ENCODE data around the gene ITPK1.

Gene ITPK1

DNA sequence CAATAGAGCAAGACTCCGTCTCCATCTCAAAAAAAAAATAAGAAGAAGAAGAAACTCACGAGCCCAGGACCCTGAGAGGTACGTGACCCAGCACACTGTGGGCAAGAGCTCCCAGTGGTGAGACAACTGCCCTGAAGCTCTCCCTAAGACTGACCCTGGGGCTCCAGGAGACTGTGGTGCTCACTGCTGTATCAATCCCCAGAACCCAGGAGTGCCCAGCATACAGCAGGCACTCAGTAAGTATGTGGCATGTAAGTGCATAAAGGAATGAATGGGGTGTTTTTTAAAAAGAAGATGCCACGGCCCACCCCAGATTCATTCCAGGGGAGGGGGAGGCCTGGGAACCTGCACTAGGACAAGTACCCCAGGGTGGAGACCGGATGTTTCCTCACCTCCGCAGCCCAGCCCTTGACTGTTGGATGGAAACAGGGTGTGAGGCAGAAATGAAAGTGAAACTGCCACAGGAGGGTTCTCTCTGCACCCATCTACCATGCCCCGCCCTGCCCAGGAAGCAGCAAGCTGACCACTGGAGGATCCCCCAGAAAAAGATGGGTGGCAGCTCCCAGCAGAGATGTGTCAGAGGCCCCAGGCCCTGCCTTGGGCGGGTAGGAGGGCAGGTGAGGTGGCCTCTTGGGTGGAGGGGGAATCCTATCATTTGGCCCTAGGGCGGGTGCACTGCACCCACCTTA lies 12.2 kb downstream of the ITPK1 start:
- DNase-seq = no peak

- no peak for DNase-seq
Observed at GRCh38 chr14:93102141-93102540, 13.6 kb downstream of the ITPK1 start.

DNA sequence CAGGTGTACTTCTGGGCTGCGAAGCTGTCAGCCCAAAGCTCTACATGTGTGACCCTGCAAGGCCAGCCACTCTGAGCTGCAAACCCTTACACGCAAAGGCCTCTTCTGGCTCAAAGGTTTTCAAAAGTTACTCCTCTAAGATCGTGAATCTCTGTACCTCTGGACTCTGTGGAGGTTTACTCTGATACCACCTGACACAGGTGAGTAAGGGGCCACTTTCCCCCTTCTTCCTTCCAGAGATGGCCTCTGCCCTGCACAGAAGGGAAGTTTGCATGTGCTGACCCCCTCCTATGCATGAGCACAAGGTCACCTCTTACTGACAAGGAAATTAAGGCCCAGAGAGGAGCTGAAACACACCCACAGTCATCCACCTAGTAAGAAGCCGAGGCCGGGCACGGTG lies 14.5 kb downstream of the ITPK1 start:
- no peak for DNase-seq

- DNase-seq = peak; percentile 84
Observed at GRCh38 chr14:93100570-93100969, 15.2 kb downstream of the ITPK1 start.

- DNase-seq = no peak
Observed at GRCh38 chr14:93100100-93100499, 15.6 kb downstream of the ITPK1 start.

- DNase-seq = no peak
Observed at GRCh38 chr14:93099643-93100042, 16.1 kb downstream of the ITPK1 start.

- DNase-seq = no peak
Observed at GRCh38 chr14:93099196-93099595, 16.5 kb downstream of the ITPK1 start.

DNA sequence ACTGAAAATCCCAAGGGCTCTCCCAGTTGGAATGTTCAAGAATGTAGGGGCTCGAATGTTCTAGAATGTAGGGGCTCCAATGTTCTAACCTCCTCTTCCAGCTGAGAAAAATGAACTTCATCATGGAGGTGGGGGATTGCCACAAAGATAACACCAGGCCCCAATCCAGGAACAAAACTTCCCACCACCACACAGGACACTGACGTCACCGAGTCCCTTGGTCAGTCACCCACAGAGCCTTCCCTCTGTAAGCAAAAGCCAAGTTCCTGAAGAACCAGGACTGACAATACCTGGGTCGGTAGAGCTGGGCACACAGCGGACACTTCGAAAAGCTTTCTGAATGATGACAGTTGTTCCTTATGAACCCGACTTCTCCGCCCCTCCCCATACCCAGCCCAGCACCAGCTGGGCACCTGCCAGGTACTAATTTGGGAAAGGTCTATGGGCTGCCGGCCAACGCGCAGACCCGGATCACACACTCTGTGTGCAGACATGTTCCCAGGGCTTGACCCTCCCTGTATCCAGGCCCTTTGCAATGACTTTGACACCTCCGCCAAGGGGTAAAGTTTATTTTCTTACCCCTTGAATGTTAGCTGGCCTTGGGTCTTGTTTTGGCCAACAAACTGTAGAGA lies 18.9 kb downstream of the ITPK1 start:
- DNase-seq = no peak

- no peak for DNase-seq
Observed at GRCh38 chr14:93095742-93096510, 19.8 kb downstream of the ITPK1 start.

- DNase-seq = no peak
Observed at GRCh38 chr14:93094121-93094918, 21.4 kb downstream of the ITPK1 start.

DNA sequence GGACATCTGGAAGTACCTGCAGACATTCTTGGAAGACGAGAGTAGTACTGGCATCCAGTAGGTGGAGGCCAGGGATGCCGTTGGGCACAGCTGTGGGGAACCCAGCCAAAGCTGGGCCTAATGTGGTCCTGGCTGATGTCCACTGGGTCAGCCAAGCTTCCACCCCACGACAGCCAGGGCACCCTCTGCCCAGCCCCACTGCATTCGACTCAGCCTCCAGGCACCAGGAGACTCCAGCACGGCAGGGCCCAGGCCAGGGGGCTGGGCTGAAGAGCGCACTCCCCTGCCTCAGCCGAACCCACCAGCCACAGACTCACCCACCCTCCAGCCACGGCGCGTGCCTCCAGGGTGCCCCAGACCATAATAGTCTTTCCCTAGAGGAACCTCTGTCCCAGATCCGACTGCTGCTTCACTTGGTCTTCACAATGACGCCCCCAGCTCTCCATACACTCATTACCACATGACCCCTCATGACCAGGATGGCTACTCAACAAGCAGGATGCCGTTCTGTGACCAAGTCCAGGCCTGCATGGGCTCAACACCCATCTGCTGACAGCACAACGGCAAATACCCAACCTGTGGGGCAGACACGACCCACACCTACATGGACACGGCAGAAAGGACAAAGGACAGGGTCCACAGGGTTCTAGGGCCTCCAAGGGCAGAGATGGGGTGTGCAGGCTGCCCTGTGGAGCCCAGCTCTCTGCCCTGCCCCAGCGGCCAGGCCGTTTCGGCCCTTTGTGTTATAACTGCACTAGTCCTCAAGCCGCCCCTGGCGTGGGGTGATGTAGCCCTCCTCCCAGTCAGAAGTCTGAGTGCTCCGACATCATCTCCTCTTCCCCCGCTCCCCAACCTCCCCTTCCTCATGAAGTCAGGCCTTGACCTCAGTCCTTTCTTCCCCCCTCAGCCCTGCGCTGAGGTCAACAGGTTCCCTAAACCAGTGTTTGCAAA lies 22.8 kb downstream of the ITPK1 start:
- no peak for DNase-seq

GRCh38 chr14:93091666-93092065 lies 24.1 kb downstream of the ITPK1 start:
- no peak for DNase-seq

- peak; percentile 29 for DNase-seq
Observed at GRCh38 chr14:93090826-93091555, 24.7 kb downstream of the ITPK1 start.

DNA sequence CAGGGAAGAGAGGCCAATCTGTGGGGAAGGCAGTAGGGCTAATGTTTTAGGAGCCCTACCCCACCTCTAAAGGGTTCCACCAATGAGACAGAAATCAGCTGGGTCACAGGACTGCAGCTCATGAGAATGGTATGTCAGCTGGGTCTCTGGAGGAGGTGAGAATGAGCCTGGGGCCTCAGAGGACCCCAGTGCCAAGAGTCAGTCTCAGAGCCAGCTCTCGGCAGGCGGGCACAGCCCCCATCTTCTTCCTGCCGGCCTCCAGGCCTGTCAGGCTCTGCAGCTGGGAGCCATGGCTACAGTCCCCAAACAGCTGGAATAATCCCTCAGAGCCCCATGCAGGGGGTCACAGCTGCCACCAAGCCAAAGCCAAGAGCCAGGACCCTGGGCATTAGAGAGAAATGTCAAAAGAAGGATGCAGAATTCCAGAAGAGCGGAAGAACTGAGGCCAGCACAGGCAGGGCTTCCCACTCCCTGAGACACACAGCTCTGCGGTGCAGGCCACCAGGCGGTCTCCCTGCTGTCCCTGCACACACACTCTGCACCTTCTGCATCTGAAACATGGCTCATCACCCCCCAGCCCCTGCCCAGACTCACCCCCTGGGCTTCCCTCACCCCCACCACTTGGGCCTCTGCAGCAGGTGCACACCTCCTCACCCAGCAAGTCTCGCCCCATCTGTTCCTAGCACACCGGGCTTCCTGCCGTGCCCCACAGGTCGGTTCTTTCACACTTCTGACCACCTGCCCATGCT lies 26.0 kb downstream of the ITPK1 start:
- no peak for DNase-seq

DNA sequence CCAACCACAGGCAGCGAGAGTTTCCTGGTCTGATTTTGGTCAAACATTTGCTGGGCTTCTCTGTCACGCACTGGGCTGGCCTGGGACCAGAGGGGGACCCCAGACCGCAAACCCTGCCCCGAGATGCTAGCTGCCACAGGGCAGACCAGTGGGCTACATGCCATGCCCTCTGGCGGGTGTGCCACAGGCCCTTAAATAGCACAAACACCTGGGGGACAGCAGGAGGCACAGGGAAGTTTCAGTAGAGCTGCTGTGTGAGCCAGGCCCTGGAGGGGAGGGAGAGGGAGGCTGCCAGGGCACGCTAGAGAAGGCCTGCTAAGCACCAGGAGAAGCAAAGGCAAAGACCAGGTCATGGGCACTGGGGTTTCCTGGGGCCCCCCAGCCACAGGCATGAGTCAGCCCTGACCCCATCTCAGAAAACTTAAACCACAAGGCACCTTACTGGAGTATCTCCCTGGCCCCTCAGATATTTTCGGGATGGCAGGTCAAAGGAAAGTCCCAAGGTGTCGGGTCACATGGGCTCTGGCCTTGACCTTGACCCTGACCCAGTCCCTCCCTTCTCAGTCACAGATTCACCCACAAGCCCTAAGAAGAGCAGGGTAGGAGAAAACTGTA lies 29.2 kb downstream of the ITPK1 start:
- DNase-seq = no peak

DNA sequence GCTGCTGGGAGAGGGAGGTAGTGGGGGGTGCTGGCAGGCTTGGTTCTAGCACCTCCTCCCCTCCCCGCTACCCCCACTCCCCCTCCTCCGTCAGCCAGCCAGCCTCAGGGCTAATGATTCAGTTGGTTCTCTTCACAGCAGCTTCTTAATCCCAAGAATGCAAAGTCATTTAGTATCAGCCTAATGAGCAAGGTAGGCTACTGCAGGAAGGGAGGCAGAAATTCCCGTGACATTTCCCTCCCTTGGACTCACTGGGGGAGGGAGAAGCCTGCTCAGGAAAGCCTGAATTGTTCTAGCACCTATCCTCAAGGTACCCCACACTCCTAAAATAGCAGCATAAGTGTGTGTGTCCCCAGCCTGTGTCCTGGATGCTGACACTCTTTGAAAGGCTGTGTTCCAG lies 29.8 kb downstream of the ITPK1 start:
- no peak for DNase-seq

- DNase-seq = no peak
Observed at GRCh38 chr14:93084866-93085857, 30.6 kb downstream of the ITPK1 start.

GRCh38 chr14:93084402-93084801 lies 31.3 kb downstream of the ITPK1 start:
- DNase-seq = no peak

- DNase-seq = no peak
Observed at GRCh38 chr14:93083917-93084316, 31.8 kb downstream of the ITPK1 start.

Measured in NCI-H1694 treated with DMSO at 0.1 percent for 48 hours (cell line).